Diencephalon (tissue), 1 donor: ENCODE measurements around the gene TNFSF12. TPM values are rescaled to one million over a fixed set of nuclear protein-coding genes. Genes with fewer than 3 reads are reported as not detected.

ENCODE experiments used
- small RNA-seq: library from RNA; depleted of rRNA; stranded (forward); fragments of <200 nt; gene quantifications from one replicate; pipeline ENCODE3, GENCODE V24; 2014
- total RNA-seq: library from RNA; depleted of rRNA; stranded (reverse); fragments of >200 nt; gene quantifications from one replicate; pipeline ENCODE4 v1.2.3, GENCODE V29; 2014

TNFSF12 gene
- total RNA-seq: 4.8 TPM

GRCh38 chr17:7548585-7549400, at the start of gene TNFSF12:
Gene TNFSF12, plus strand, starts transcription at chr17:7549058. Its CDS starts 96 bp downstream, at chr17:7549154.

GRCh38 chr17:7558544-7559319, 9.9 kb downstream of the TNFSF12 start, which contains the start of gene TNFSF13:
Gene TNFSF13, plus strand, starts transcription at chr17:7558750. Its CDS starts 290 bp downstream, at chr17:7559040.

GRCh38 chr17:7561589-7562207, 12.8 kb downstream of the TNFSF12 start, which contains the start of gene SENP3:
Gene SENP3, plus strand, starts transcription at chr17:7561919. Its CDS starts 1,158 bp downstream, at chr17:7563077.

GRCh38 chr17:7579001-7579833, 30.4 kb downstream of the TNFSF12 start, which contains the start of gene CD68:
Gene CD68, plus strand, starts transcription at chr17:7579638. Its CDS starts 40 bp downstream, at chr17:7579678.

GRCh38 chr17:7583253-7584109, 34.6 kb downstream of the TNFSF12 start, which contains the start of gene MPDU1:
Gene MPDU1, plus strand, starts transcription at chr17:7583852. Its CDS starts 11 bp downstream, at chr17:7583863.

GRCh38 chr17:7589891-7590691, 41.2 kb downstream of the TNFSF12 start, which contains the start of gene SOX15:
Gene SOX15, minus strand, starts transcription at chr17:7590094. Its CDS starts 418 bp downstream, at chr17:7589676.

Small RNA genes lying within 50 kb of the gene (small RNA-seq; reads per million reads assigned to genes)
- gene CD68 (not detected), gene RF00019 (not detected), gene SNORA48 (not detected), gene SNORD10 (not detected)

Other genes with a start within 250 kb of the TNFSF12 start
- gene EIF5A, start 241.4 kb upstream of the TNFSF12 start, total RNA-seq: 168 TPM
- 38.5 TPM for gene GPS2, start 233.7 kb upstream of the TNFSF12 start, total RNA-seq
- 44.3 TPM for gene NEURL4, start 219.7 kb upstream of the TNFSF12 start, total RNA-seq
- gene ACAP1, start 212.5 kb upstream of the TNFSF12 start, total RNA-seq: 0.23 TPM
- 4.6 TPM for gene KCTD11, start 196.9 kb upstream of the TNFSF12 start, total RNA-seq
- gene TMEM95, start 193.9 kb upstream of the TNFSF12 start, total RNA-seq: not detected
- gene TNK1, start 168.0 kb upstream of the TNFSF12 start, total RNA-seq: 1.4 TPM
- gene PLSCR3, start 154.5 kb upstream of the TNFSF12 start, total RNA-seq: 9.2 TPM
- 63.7 TPM for gene TMEM256, start 145.0 kb upstream of the TNFSF12 start, total RNA-seq
- 19.1 TPM for gene NLGN2, start 141.2 kb upstream of the TNFSF12 start, total RNA-seq
- not detected for gene SPEM1, start 128.7 kb upstream of the TNFSF12 start, total RNA-seq
- not detected for gene SPEM2, start 123.4 kb upstream of the TNFSF12 start, total RNA-seq
- not detected for gene SPEM3, start 120.2 kb upstream of the TNFSF12 start, total RNA-seq
- gene TMEM102, start 113.6 kb upstream of the TNFSF12 start, total RNA-seq: 1.4 TPM
- 9.0 TPM for gene FGF11, start 109.5 kb upstream of the TNFSF12 start, total RNA-seq
- 19.1 TPM for gene CHRNB1, start 104.0 kb upstream of the TNFSF12 start, total RNA-seq
- 25.6 TPM for gene ZBTB4, start 69.4 kb upstream of the TNFSF12 start, total RNA-seq
- gene SLC35G6, start 67.6 kb upstream of the TNFSF12 start, total RNA-seq: not detected
- 65.7 TPM for gene POLR2A, start 64.7 kb upstream of the TNFSF12 start, total RNA-seq
- 1.6 TPM for gene TNFSF13, start 9.7 kb downstream of the TNFSF12 start, total RNA-seq
- 76.6 TPM for gene SENP3, start 12.9 kb downstream of the TNFSF12 start, total RNA-seq
- 5.5 TPM for gene CD68, start 30.6 kb downstream of the TNFSF12 start, total RNA-seq
- 44.1 TPM for gene MPDU1, start 34.8 kb downstream of the TNFSF12 start, total RNA-seq
- 1.4 TPM for gene SOX15, start 41.0 kb downstream of the TNFSF12 start, total RNA-seq
- gene FXR2, start 65.8 kb downstream of the TNFSF12 start, total RNA-seq: 46.1 TPM
- 30.7 TPM for gene SAT2, start 78.8 kb downstream of the TNFSF12 start, total RNA-seq
- gene SHBG, start 81.1 kb downstream of the TNFSF12 start, total RNA-seq: not detected
- gene ATP1B2, start 101.9 kb downstream of the TNFSF12 start, total RNA-seq: 27.5 TPM
- gene TP53, start 138.4 kb downstream of the TNFSF12 start, total RNA-seq: 10.6 TPM
- gene WRAP53, start 139.4 kb downstream of the TNFSF12 start, total RNA-seq: 7.8 TPM
- 42.4 TPM for gene EFNB3, start 156.1 kb downstream of the TNFSF12 start, total RNA-seq
- gene DNAH2, start 168.7 kb downstream of the TNFSF12 start, total RNA-seq: 2.5 TPM